ENCODE results near the gene SNX9.

Gene SNX9

GRCh38 chr6:157941101-157941863, 118.2 kb downstream of the SNX9 start:
- no peaks in the 10 kb centered on the region for H3K27me3 ChIP-seq (replicated peaks; ENCODE audit: control insufficient read depth, insufficient read depth, low read length)
- peaks cover 8% of the 10 kb centered on the region for H3K36me3 ChIP-seq (ENCODE audit: control insufficient read depth, insufficient read depth, low read length)
- no peak overlapping the region for H3K4me3 ChIP-seq (replicated peaks; ENCODE audit: low read depth, low read length)
- DNase-seq (ENCODE audit: extremely low read depth, insufficient read length) = no peak
- no peak for TF ChIP-seq CTCF (IDR thresholded peaks at IDR 0.05; ENCODE audit: insufficient read depth, low read length, poor library complexity, severe bottlenecking)

GRCh38 chr6:157942351-157942750, 119.3 kb downstream of the SNX9 start:
- Histone ChIP-seq H3K27me3 (replicated peaks; ENCODE audit: control insufficient read depth, insufficient read depth, low read length) (no peaks in the 10 kb centered on the region), H3K4me3 (replicated peaks; ENCODE audit: low read depth, low read length) (no peak overlapping the region), H3K36me3 (ENCODE audit: control insufficient read depth, insufficient read depth, low read length) (peaks cover 8% of the 10 kb centered on the region)
- DNase-seq (ENCODE audit: extremely low read depth, insufficient read length) = no peak
- no peak for TF ChIP-seq CTCF (IDR thresholded peaks at IDR 0.05; ENCODE audit: insufficient read depth, low read length, poor library complexity, severe bottlenecking)

- H3K36me3 ChIP-seq (ENCODE audit: control insufficient read depth, insufficient read depth, low read length) = peaks cover 8% of the 10 kb centered on the region
- DNase-seq (ENCODE audit: extremely low read depth, insufficient read length) = no peak
- TF ChIP-seq CTCF (IDR thresholded peaks at IDR 0.05; ENCODE audit: insufficient read depth, low read length, poor library complexity, severe bottlenecking) = no peak
- no peaks in the 10 kb centered on the region for H3K27me3 ChIP-seq (replicated peaks; ENCODE audit: control insufficient read depth, insufficient read depth, low read length)
- no peak overlapping the region for H3K4me3 ChIP-seq (replicated peaks; ENCODE audit: low read depth, low read length)
Measured at GRCh38 chr6:157943249-157943963, 120.4 kb downstream of the SNX9 start.

- no peak for TF ChIP-seq CTCF (IDR thresholded peaks at IDR 0.05; ENCODE audit: insufficient read depth, low read length, poor library complexity, severe bottlenecking)
- no peak overlapping the region for H3K4me3 ChIP-seq (replicated peaks; ENCODE audit: low read depth, low read length)
- peaks cover 8% of the 10 kb centered on the region for H3K36me3 ChIP-seq (ENCODE audit: control insufficient read depth, insufficient read depth, low read length)
- DNase-seq (ENCODE audit: extremely low read depth, insufficient read length) = no peak
- H3K27me3 ChIP-seq (replicated peaks; ENCODE audit: control insufficient read depth, insufficient read depth, low read length) = no peaks in the 10 kb centered on the region
Measured at GRCh38 chr6:157943964-157944283, 120.9 kb downstream of the SNX9 start.

GRCh38 chr6:157944983-157945931, 122.2 kb downstream of the SNX9 start:
- DNase-seq (ENCODE audit: extremely low read depth, insufficient read length) = no peak
- no peak for TF ChIP-seq CTCF (IDR thresholded peaks at IDR 0.05; ENCODE audit: insufficient read depth, low read length, poor library complexity, severe bottlenecking)
- Histone ChIP-seq H3K36me3 (ENCODE audit: control insufficient read depth, insufficient read depth, low read length) (peaks cover 8% of the 10 kb centered on the region), H3K4me3 (replicated peaks; ENCODE audit: low read depth, low read length) (no peak overlapping the region), H3K27me3 (replicated peaks; ENCODE audit: control insufficient read depth, insufficient read depth, low read length) (no peaks in the 10 kb centered on the region)
